ENCODE data around the gene RCAN3. TPM values are rescaled to one million over a fixed set of nuclear protein-coding genes. Genes with fewer than 3 reads are reported as not detected.
"Not testable (repeated sequence)": the region's sequence is repeated elsewhere in the genome, so short reads cannot be mapped to it uniquely, and the experiment has no call there.

Gene RCAN3
- total and polyA plus RNA-seq, 9 of the 15 experiments (the other 6 are each of a cell fraction or from before 2014, with no cell fraction given), result 0.10 to 1.4 (median 0.43) TPM

- in situ Hi-C loops (cut with MboI); H3K4me1 ChIP-seq (replicated peaks in 1 of 2; ENCODE audit: control insufficient read depth in 2 of 2, insufficient read depth in 2 of 2, low read length in 2 of 2); H2AFZ ChIP-seq (ENCODE audit: low read depth, low read length); H3K9ac ChIP-seq (ENCODE audit: insufficient read depth in 1 of 2, low read depth in 2 of 2, low read length in 2 of 2); H3K79me2 ChIP-seq (ENCODE audit: control insufficient read depth, insufficient read depth, low read length); intact Hi-C loops (cut with micrococcal nuclease); BruUV-seq (replicated peaks); H4K20me1 ChIP-seq (replicated peaks; ENCODE audit: control insufficient read depth, insufficient read depth, low read length); FAIRE-seq; ATAC-seq; CTCF ChIA-PET (ENCODE audit: low intra/inter-chr PET ratio); H3K9me1 ChIP-seq (ENCODE audit: control insufficient read depth, insufficient read depth, low read length); H3K4me3 ChIP-seq; H3K36me3 ChIP-seq (ENCODE audit: control insufficient read depth, insufficient read depth, low read length); H3K27ac ChIP-seq (ENCODE audit: extremely low read depth, low read depth, low read length); H3K4me2 ChIP-seq (ENCODE audit: insufficient read depth, low read length); POLR2A ChIA-PET; H3K9me3 ChIP-seq (replicated peaks; ENCODE audit: control insufficient read depth, insufficient read depth, low read depth, low read length); DNase-seq (ENCODE audit: extremely low read depth in 1 of 4, low spot score in 3 of 4); TF ChIP-seq CEBPG (CRISPR knock-in tag; IDR thresholded peaks at IDR 0.05); ATF3 (CRISPR knock-in tag; conservative IDR thresholded peaks at IDR 0.05): not testable (repeated sequence)
- H3K27me3 ChIP-seq (ENCODE audit: control insufficient read depth in 2 of 2, insufficient read depth in 2 of 2, low read length in 2 of 2), result peaks cover 23 to 57% of the 10 kb centered on the region in 2 experiments
- TF ChIP-seq CEBPG (tag; conservative IDR thresholded peaks at IDR 0.05 in 1 of 2, IDR thresholded peaks at IDR 0.05 in 1 of 2) (peak in 1 of 2 experiments; percentile 63; a peak in 3 of 4 replicates), TFE3 (CRISPR knock-in tag; IDR thresholded peaks at IDR 0.05) (peak; percentile 73), ATF3 (IDR thresholded peaks at IDR 0.05) (peak; percentile 55)
- WGBS (ENCODE audit: insufficient coverage, low coverage, missing lambda C conversion rate), result 0% methylated on average over 5 of the region's 5 CpGs
Observed at GRCh38 chr1:24549210-24549609, 46.6 kb downstream of the RCAN3 start.

Data from K562 (cell line).